Sigmoid colon (tissue), 7 donors: ENCODE results near the gene KIAA1217. TPM values are rescaled to one million over a fixed set of nuclear protein-coding genes. Genes with fewer than 3 reads are reported as not detected.

Experiments
- DNase-seq: peaks from one replicate; pipeline ENCODE4 v3.0.0-alpha.2; 2019
- H3K27ac ChIP-seq, 4 donors: fragments of 200-600 bp; sonication (generic); one replicate each; pipeline ENCODE4 v1.5.1; 2016 to 2019; ENCODE audit warnings: mild to moderate bottlenecking in 1 of 4
- H3K27me3 ChIP-seq, 3 donors: fragments of 200-600 bp; sonication (generic); one replicate each; pipeline ENCODE4 v1.5.1; 2019; ENCODE audit warnings: mild to moderate bottlenecking in 1 of 3
- H3K36me3 ChIP-seq, 4 donors: fragments of 200-600 bp; sonication (generic); one replicate each; pipeline ENCODE4 v1.5.1; 2016 to 2019
- H3K4me1 ChIP-seq, 4 donors: fragments of 200-600 bp; sonication (generic); one replicate each; pipeline ENCODE4 v1.5.1; 2017 to 2019
- H3K4me3 ChIP-seq, 4 donors: fragments of 200-600 bp; sonication (generic); one replicate each; pipeline ENCODE4 v1.5.1; 2017 to 2019; ENCODE audit warnings: mild to moderate bottlenecking in 2 of 4, moderate library complexity in 1 of 4
- H3K9me3 ChIP-seq, 4 donors: fragments of 200-600 bp in 3 of 4; sonication (generic) in 3 of 4; one replicate each; pipeline versions ENCODE4 v1.5.1 to v1.6.1; 2013 to 2019
- CTCF ChIP-seq, 4 experiments: fragments of 450-650 bp in 3 of 4; fragments of 200-600 bp in 1 of 4; IDR thresholded peaks; one replicate each; pipeline ENCODE4 v1.5.1; 2016 to 2019; ENCODE audit warnings: antibody characterized with exemption in 4 of 4, mild to moderate bottlenecking in 3 of 4, moderate library complexity in 2 of 4
- EP300 ChIP-seq, 4 donors: sonication (generic); formaldehyde crosslinking; IDR thresholded peaks; one replicate each; pipeline ENCODE4 v1.6.1; 2017; ENCODE audit warnings: antibody characterized with exemption in 4 of 4
- POLR2A ChIP-seq, 2 donors: fragments of 450-650 bp; IDR thresholded peaks; one replicate each; pipeline ENCODE4 v1.6.1; 2016; ENCODE audit warnings: antibody characterized with exemption in 2 of 2, mild to moderate bottlenecking in 2 of 2, moderate library complexity in 2 of 2
- POLR2AphosphoS5 ChIP-seq, 4 donors: sonication (generic); formaldehyde crosslinking; IDR thresholded peaks; one replicate each; pipeline ENCODE4 v1.6.1; 2017; ENCODE audit warnings: antibody characterized with exemption in 4 of 4
- WGBS, 2 donors: extraction: QIAGEN DNeasy Blood & Tissue Kit; methylation state at CpG; one replicate each; pipeline ENCODE4 v1.1.7; 2013; 5-methylcytosine and 5-hydroxymethylcytosine counted together
- intact Hi-C: fragments of 100-400 bp; cut with DNase I; formaldehyde crosslinking; loops from one replicate; pipeline ENCODE4 v1.15.1; 2023
- polyA plus RNA-seq, 3 donors: library from polyadenylated mRNA; stranded (reverse); fragments of 200-250 nt; gene quantifications; one replicate each; pipeline ENCODE4 v1.2.3, GENCODE V29; 2013
- total RNA-seq, 4 donors: library from RNA; depleted of rRNA; stranded (reverse); fragments of >200 nt; gene quantifications; one replicate each; pipeline ENCODE4 v1.1.0, GENCODE V29; 2016
- donor health status: healthy with polysubstance abuse.
- donor health status: Bipolar disorder and iron deficiency.
- donor health status: healthy.

KIAA1217 gene
- total and polyA plus RNA-seq, 7 donors = 7.6 to 31.9 (median 15.0) TPM

- no peak for DNase-seq
- Histone ChIP-seq H3K27me3 (no peaks in the 10 kb centered on the region), H3K36me3 (no peaks in the 10 kb centered on the region), H3K9me3 (no peaks in the 10 kb centered on the region), H3K4me1 (peaks cover 0 to 8% (median 0%) of the 10 kb centered on the region in 4 donors), H3K4me3 (no peak overlapping the region), H3K27ac (no peak overlapping the region)
- 72 to 76% methylated on average over 6 of the region's 6 CpGs for WGBS, 2 donors
- TF ChIP-seq CTCF (IDR thresholded peaks at IDR 0.05) (no peak), EP300 (IDR thresholded peaks at IDR 0.05) (no peak), POLR2AphosphoS5 (IDR thresholded peaks at IDR 0.05) (no peak), POLR2A (IDR thresholded peaks at IDR 0.05) (no peak)
- intact Hi-C loops = no loop called here
Measured at GRCh38 chr10:24311888-24312287, 103.0 kb downstream of the KIAA1217 start.

GRCh38 chr10:24313283-24313682 lies 104.3 kb downstream of the KIAA1217 start:
- Histone ChIP-seq H3K4me3 (no peak overlapping the region), H3K4me1 (no peaks in the 10 kb centered on the region), H3K27me3 (no peaks in the 10 kb centered on the region), H3K36me3 (no peaks in the 10 kb centered on the region), H3K9me3 (no peaks in the 10 kb centered on the region), H3K27ac (no peak overlapping the region)
- no peak for DNase-seq
- intact Hi-C loops = no loop called here
- no peak for TF ChIP-seq CTCF (IDR thresholded peaks at IDR 0.05)
- TF ChIP-seq POLR2AphosphoS5 (IDR thresholded peaks at IDR 0.05) = no peak
- no peak for TF ChIP-seq EP300 (IDR thresholded peaks at IDR 0.05)
- no peak for TF ChIP-seq POLR2A (IDR thresholded peaks at IDR 0.05)
- 90 to 93% methylated on average over 10 of the region's 10 CpGs for WGBS, 2 donors

GRCh38 chr10:24315211-24315610 lies 106.3 kb downstream of the KIAA1217 start:
- no peaks in the 10 kb centered on the region for H3K36me3 ChIP-seq
- WGBS, 2 donors = 84 to 93% methylated on average over 7 of the region's 7 CpGs
- no peak overlapping the region for H3K4me3 ChIP-seq
- no peaks in the 10 kb centered on the region for H3K4me1 ChIP-seq
- intact Hi-C loops = no loop called here
- no peaks in the 10 kb centered on the region for H3K9me3 ChIP-seq
- H3K27me3 ChIP-seq = no peaks in the 10 kb centered on the region
- TF ChIP-seq EP300 (IDR thresholded peaks at IDR 0.05) (no peak), CTCF (IDR thresholded peaks at IDR 0.05) (no peak), POLR2AphosphoS5 (IDR thresholded peaks at IDR 0.05) (no peak), POLR2A (IDR thresholded peaks at IDR 0.05) (no peak)
- no peak overlapping the region for H3K27ac ChIP-seq
- DNase-seq = no peak

- DNase-seq = no peak
- 22 to 64% methylated on average over 5 of the region's 5 CpGs for WGBS, 2 donors
- no peak overlapping the region for H3K4me3 ChIP-seq
- H3K36me3 ChIP-seq = no peaks in the 10 kb centered on the region
- H3K4me1 ChIP-seq = no peaks in the 10 kb centered on the region
- H3K27ac ChIP-seq = no peak overlapping the region
- no peaks in the 10 kb centered on the region for H3K27me3 ChIP-seq
- no peak for TF ChIP-seq POLR2AphosphoS5 (IDR thresholded peaks at IDR 0.05)
- no peak for TF ChIP-seq CTCF (IDR thresholded peaks at IDR 0.05)
- TF ChIP-seq EP300 (IDR thresholded peaks at IDR 0.05) = no peak
- H3K9me3 ChIP-seq = no peaks in the 10 kb centered on the region
- intact Hi-C loops = no loop called here
Measured at GRCh38 chr10:24318517-24318916, 109.6 kb downstream of the KIAA1217 start.

GRCh38 chr10:24320373-24320772 lies 111.4 kb downstream of the KIAA1217 start:
- Histone ChIP-seq H3K4me1 (no peaks in the 10 kb centered on the region), H3K27me3 (no peaks in the 10 kb centered on the region), H3K36me3 (no peaks in the 10 kb centered on the region), H3K27ac (no peak overlapping the region), H3K9me3 (no peaks in the 10 kb centered on the region), H3K4me3 (no peak overlapping the region)
- no peak for DNase-seq
- TF ChIP-seq EP300 (IDR thresholded peaks at IDR 0.05) = no peak
- no peak for TF ChIP-seq CTCF (IDR thresholded peaks at IDR 0.05)
- no peak for TF ChIP-seq POLR2AphosphoS5 (IDR thresholded peaks at IDR 0.05)
- intact Hi-C loops = no loop called here
- WGBS, 2 donors = 82 to 83% methylated on average over 2 of the region's 2 CpGs
